ENCODE results near the gene CALU.

- TF ChIP-seq CTCF (IDR thresholded peaks at IDR 0.05) (no peak), EP300 (IDR thresholded peaks at IDR 0.05) (no peak), POLR2A (IDR thresholded peaks at IDR 0.05) (no peak), POLR2AphosphoS5 (IDR thresholded peaks at IDR 0.05) (no peak)
Measured at GRCh38 chr7:128710481-128710880, 28.7 kb upstream of the CALU start.

Measured in suprapubic skin (tissue), 4 donors.